HG03558 (cell line): Measurements from ENCODE around the gene MED23.

ENCODE experiments used
- ATAC-seq: cut with Tn5 transposase; IDR thresholded peaks from one replicate; pipeline ENCODE4 v1.9.1; 2021; ENCODE audit warnings: moderate number of reproducible peaks; ENCODE audit not compliant: unreplicated experiment; ENCODE audit errors: extremely low read depth

The MED23 gene

DNA sequence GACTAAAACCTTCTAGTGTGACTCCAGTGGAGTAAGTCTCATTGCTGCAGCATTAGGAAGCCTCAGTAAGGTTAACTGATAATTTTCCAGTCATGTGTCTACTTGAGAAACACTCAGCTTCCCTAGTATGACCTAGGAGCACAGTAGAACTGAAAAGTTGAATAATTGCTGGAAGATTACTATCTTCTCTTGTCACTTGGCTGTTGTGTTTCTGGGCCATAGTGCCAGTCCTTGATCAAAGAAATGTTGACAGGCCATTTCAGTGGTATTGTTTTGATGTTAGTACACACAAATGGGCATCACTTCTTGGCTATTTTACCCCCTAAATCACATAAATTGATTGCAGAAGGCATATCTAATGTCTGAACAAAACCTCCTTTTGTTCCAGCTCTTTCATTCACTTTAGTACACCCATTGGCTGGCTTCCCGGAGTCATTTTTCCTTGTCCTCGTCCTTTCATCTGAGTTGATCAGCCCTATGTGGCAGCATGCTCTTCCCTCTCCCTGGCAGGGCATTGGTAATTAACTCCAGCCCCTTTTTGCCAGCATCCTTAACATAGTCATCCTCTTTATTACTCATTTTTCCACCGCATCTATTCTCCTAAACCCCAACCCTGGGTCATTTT, 15.1 kb upstream of the MED23 start:
- ATAC-seq: no peak

DNA sequence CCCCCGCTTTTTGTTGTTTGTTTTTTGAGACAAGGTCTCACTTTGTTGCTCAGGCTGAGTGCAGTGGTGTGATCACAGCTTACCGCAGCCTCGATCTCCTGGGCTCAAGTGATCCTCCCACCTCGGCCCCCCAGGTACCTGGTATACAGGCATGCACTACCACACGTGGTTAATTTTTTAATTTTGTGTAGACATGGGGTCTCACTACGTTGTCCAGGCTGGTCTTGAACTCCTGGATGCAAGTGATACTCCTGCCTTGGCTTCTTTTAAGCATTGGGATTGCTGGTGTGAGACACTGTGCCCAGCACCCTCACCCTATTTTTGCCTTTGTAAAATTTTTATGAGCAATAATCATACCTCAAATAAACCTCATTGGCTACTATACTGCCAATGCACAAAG, 14.5 kb upstream of the MED23 start:
- ATAC-seq: no peak

DNA sequence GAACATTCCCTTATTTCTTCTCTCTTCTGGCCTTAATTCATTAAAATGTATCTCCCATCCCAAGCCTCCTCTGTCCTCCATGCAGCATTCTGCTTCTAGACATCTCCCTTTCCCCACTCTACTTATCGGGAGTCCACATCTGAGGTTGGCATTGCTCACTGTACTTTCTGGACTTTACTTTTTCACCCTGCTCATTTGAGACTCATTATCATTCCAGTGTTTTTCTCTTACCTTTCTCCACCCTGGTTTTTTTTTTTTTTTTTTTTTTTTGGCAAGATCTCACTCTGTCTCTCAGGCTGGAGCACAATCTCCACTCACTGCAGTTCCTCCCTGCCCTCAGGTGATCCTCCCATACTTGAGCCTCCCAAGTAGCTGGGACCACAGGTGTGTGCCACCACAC, 13.5 kb upstream of the MED23 start:
- ATAC-seq: no peak

DNA sequence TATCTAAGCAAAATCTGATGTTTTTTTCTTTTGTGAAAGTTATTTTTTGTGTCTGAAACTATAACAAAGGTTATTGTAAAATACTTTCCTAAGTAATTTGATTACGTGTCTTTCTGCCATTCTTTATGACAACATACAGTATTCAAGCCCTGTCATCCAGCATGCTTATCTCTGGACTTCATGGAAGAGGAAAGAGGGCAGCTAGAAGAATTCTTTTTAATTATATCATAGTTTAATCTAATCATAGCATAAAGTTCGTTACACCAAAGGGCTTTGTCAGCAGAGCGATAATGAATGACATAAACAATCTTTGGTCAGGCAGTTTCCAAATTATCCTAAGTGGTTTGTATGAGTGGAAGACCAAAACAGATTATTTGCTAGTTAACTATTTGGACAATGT, 12.5 kb upstream of the MED23 start:
- no peak for ATAC-seq

DNA sequence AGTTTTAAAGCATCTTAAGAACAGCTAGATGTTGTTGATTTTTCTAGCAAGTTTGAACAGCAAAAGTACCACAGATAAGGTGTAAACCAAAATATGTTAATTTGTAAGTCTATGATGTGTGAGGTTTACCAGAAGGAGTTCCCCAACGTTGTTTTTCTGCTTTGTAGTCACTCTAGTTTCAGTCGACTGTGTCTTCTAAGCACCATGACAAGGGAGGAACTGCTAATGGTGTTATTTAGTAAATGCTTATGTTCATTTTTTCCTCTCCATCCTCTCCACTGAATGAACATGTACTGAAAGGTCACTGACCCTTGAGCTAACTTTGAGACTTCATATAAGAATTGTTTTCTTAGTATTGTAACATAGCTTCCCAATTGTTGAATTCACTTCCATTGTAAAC, 12.1 kb upstream of the MED23 start:
- ATAC-seq: peak; percentile 74

DNA sequence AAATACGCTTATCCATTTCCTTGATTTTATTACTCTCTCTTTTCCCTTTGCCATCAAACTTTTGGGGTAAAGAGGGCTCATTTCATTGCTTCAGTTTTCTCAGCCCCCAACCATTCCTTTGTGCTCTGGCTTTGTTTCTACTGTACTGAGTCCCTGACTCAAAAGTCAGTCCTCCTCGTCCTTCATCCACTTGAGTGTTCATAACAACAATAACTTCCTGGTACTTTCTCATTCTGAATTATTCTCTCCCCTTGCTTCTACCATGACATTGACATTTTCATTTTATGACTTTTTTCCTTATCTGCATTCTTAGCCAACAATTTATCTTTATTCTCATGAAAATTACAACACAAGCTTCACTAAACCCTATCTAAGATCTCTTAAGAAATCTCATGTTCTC, 10.0 kb upstream of the MED23 start:
- no peak for ATAC-seq

DNA sequence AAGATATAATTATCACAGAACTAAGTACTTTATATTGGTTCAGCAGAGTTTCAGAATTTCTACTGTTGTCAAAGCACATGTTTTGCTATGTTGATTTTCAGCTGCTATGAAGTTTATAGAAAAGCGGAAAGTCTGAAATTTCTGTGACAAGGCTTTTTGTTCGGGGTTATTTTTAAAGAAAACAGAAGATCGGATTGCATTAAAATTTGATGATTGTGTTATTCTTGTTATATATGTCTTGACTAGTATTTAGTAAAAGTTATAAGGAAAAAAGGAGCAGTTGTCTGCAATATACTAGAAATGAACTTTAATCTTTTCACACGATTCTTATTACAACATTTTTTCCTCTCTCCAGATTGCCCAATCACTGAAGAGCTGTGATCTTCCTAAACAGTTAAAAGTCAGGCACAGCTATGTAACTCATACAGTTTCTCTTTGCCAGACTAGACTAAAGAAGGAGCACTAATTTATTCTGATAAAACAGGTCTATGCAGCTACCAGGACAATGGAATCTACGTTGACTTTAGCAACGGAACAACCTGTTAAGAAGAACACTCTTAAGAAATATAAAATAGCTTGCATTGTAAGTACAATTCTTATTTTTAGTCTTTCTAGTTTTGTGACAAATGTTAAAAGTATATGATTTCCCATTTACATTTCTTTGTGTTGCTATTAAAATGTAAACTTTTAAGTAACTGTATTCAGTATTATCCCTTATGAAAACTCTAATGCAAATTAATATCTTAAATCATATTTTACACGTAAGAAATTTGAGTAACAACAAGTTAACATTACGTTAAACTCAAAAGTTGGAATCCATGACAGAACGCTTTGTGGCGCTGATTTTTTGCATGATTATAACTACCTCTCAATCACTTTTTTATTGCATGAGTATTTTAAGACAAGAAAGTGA, 9.1 kb upstream of the MED23 start, which contains the start of gene ENPP3:
TSS of gene ENPP3 (plus strand) at position 423 of the 913 bp plus-strand sequence. CDS start at position 506, 83 bp downstream.
- ATAC-seq: no peak

DNA sequence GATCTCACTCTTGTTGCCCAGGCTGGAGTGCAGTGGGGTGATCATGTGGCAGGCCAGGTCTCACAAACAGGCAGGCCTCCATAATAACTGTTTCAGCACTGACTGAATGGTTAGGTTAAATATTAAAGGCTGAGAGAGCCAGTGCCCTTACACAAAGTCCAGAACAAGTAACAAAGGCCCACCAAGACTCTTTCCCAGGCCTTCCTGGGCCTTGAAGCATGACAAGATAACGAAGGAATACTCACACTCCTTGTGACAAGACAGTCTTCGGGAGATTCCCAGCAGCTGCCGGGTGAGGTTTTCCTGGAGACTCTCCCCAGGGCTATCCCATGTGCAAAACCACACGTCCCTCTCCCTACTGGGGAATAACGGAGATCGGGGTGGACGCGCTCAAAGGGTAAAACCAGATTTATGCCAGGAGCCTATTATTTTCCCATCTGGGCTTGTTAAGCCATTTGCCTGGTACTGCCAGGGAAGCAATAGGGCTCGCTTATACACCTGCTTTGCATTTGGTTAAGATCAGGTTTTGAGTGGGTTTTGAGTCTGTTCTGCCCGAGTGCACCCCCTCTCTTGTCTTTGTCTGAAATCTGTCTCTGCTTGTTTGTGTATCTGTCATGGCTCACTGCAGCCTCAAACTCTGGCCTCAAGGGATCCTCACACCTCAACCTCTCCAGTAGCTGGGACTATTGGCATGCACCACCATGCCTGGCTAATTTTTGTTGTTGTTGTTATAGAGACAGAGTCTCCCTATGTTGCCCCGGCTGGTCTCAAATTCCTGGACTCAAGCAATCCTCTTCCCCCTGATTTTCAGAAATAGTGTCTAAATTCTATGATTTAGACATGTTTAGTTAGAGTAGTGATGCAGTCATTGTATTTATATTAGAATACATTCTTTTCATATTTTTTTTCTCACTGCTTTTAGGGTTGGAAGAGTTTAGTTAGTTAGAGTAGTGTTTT, 7.6 kb upstream of the MED23 start:
- peak; percentile 44 for ATAC-seq

DNA sequence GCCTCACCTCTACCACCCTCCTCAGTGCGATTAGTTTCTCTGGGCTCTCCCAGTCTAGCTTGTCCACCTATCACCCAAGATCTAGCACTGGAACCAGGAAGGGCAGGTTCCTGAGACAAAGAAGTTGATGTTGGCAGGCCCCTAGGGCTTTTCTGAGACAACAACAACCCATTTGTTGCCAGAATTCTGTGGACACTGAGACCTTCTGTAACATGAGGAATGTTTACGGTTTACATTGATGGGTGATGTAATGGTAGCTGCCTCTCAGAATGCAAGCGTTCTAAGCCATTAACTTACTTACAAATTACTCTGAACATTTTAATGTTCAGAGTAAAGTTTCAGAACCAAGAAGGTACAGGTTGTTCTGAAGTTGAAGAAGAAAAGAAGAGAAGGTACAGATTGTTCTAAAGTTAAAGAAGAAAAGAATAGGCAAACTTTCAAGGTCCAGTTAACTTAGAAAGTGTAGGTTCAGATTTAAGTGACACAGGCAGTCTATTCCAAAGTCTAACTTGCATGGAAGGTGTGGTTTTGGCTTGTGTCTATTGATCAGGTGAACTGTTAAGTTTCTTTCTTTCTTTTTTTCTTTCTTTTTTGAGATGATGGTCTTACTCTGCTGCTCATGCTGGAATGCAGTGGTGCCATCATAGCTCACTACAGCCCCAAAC, 3.7 kb upstream of the MED23 start:
- ATAC-seq: no peak

DNA sequence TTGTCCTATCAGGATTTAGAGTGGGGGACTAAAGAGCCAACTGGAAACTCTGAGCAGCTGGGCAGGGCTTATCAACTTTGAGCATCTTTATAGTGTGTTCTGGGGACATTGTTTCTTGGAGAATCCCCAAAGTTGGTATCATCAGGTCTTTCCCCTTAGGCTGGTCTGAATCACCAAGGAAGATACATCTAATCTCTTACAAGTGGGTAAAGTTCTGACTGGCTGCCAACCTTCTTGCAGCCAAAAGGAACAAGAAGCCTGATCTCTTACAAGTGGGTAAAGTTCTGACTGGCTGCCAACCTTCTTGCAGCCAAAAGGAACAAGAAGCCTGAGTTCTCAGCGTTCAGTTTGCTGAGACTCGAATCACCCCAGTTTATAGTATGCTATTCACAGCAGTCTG, 1.6 kb upstream of the MED23 start:
- no peak for ATAC-seq

DNA sequence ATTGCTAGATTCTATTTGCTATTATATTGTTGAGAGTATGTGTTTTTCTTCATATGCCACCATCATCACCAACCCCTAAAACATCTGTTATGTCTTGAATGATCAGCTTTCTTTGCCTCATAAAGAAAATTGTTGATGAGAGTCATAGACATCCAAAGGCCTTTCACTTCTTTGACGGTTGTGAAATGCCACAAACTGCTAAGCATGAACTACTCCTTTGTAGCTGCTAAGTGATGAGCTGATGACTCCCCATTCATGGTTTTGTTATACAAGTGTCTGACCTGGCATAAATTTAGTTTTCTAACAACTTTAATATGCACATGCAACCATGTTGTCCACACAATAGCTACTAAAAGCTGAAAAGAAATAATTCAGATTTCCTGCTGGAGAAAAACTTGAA, 684 bp upstream of the MED23 start:
- no peak for ATAC-seq

DNA sequence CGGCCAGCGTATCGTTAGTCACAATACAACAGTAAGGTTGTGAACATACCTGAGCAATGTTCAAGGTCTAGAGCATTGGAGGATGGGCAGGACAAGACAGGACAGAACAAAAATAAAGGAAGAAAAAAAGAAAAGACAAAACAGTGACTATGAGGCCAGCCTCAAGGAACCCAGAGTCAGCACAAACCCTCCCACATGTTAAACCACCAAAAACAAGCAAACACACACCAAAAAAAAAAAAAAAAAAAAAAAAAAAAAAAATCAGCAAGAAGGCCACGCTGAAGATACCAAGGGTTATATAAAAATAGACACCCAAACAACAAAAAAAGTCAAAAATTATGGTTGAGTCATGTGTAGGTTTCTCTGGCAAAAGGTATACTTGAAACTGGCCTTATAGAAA, 12.8 kb downstream of the MED23 start:
- ATAC-seq: no peak

DNA sequence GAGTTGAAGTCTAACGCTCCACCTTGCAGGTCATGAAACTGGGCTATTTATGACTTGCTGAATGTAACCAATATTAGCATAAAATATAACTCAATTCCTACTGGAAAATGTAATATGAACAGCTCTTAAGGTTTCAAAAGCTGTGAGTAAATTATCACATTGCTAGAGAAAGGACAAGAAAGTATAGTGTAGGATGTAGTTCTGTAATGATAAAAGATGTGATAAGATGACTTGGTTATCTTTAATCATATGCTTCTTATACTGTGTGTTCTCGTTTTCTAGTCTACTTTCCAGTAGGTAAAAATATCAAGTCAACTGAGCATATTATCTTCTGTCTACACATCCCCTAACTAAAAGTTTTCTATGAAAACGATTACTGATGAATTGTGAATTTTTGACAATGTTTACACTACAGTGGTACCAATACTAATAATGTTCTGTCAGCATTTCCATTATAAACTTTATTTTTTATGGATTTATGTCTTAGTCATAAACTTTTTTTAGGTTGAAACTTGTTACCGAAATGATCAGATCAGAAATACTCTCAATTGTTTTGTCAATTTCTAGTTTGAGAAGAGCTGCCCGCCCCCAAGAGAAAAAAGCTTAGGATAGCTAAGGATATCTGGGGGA, 14.6 kb downstream of the MED23 start:
- no peak for ATAC-seq

DNA sequence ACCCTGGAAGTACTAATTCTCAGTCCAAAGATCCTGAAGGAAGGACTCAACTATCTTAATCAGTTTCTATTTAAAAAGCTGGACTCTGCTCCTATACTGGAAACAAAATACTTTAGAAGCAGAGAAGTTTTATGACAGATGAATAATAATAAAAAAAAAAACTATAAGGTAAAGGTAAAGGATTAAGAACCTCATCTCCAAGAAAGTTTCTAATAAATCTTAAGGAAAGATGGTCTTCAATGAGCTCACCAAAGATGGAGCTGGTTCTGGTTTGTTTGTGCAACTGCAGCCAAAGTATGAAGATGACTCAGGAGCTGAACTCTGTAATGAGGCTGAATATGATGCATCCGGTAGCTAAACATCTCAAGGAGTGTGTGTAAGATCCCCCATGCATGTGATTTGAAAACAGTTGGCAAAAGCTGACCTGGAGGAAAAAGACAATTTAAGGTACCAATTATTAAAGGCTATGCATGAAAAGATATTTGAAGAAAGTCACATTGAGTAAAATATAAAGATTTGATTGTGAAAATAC, 25.2 kb downstream of the MED23 start:
- no peak for ATAC-seq

DNA sequence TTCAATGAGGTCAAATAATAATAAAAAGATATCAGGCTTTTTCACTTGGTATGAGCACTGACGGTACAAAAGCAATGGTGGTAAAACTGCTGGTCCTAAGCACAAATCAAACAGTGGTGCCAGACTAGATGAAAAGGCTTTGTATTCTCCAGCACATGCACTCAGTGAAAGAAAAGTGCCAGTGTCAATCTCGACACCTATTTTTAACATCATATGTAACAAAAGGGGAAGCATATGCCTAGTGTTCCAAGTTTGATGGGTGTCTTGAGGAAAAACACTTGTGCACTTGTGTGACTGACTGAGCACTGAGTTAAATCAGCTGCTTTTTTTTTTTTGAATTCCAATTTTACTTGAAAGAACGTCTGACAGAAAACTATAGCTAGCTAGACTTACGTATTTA, 27.3 kb downstream of the MED23 start:
- no peak for ATAC-seq

DNA sequence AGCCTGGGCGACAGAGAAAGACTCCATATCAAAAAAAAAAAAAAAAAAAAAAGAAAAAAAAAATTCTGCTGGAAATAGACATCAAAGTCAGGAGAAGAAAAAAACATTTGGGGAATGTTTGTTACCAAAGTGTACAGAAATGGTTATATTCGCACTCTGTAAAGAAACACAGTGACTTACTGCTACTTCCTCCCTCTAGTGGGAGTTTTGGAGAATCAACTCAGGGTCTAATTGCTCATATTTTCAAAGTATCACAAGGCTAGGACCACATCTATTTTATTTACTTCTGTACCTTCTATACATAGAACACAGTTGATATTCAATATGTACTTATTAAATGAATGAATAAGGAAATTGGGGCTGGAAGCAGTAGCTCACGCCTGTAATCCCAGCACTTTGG, 30.6 kb downstream of the MED23 start:
- ATAC-seq: no peak

DNA sequence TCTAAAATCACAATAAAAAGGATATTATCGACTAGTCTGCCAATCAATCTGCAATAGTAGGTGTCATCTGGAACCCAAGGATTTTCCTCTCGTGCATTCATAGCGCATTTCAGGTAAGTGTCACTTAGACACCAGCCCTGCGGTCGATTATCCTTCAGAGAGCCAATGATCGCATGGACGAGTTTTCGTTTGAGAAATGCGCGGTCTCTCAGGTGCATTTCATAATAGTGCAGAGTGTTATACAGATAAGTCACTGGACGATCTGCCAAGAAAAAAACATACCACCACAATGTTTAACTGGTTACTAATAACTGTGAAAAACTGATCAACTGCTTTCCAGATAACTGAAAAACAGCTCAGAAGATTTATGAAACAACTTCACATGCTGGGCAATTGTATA, 34.0 kb downstream of the MED23 start:
- ATAC-seq: no peak

DNA sequence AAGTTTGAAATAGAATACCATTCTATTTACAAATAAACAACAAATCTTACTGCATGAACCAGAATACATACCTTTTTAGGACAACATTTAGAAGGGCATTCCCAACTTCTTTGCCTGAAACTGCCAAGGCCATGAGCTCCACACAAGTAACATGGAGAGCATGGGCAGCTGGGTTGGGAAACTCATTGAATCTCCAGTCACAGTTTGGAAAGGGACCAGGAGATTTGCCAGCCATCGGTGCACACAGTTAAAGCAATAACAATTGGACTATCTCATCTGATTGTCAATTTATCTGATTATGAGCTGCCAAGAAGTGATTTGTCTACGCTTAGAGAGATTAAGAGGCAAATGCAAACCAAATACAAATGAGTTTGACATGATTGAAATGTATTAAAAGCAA, 35.1 kb downstream of the MED23 start:
- no peak for ATAC-seq

DNA sequence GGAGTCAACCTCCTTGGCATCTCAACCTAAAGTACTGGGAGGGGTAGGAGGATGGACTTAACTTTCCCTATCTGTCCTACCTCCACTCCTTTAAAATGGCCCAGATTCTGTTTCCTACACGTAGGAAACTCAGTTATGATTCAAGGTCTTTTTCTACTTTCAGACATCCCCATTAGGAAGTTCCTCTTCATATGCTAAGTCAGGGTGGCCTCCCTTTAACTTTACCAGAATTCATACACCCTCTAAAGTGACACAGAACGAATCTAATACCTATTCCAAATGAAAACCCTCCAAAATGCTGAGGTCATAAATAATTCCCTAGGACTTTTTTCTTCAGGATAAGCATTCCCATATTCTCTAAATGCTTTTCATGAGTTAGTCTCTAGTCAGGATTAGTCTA, 39.4 kb downstream of the MED23 start:
- no peak for ATAC-seq
